H1 (cell line): ENCODE measurements around the gene NLK. TPM values are rescaled to one million over a fixed set of nuclear protein-coding genes. Genes with fewer than 3 reads are reported as not detected.
A peak's percentile ranks its signal among the peaks of the same experiment; 100 is the strongest.
"Not testable (repeated sequence)": the region's sequence is repeated elsewhere in the genome, so short reads cannot be mapped to it uniquely, and the experiment has no call there.

Experiments
- CTCF ChIA-PET: fragments of 300-600 bp; sonication (Branson Sonifier 250); formaldehyde crosslinking; loops from one replicate; lab custom pipeline; 2021; ENCODE audit not compliant: partially characterized antibody; lab: Charles Lee
- POLR2A ChIA-PET: fragments of 300-600 bp; sonication (Branson Sonifier 250); formaldehyde crosslinking; loops from one replicate; lab custom pipeline; 2021; ENCODE audit warnings: inconsistent platforms; ENCODE audit not compliant: partially characterized antibody; lab: Charles Lee
- DNase-seq, 2 experiments: peaks; one replicate each; pipeline versions ENCODE4 v3.0.0 to v3.0.0-alpha.2; 2010 to 2022; ENCODE audit warnings: low spot score in 2 of 2, low read depth in 1 of 2, mixed read lengths in 1 of 2
- FAIRE-seq: peaks from 2 replicates; lab custom pipeline; 2011; peaks lifted over from hg19 to GRCh38; lab: Jason Lieb, UNC
- H2AFZ ChIP-seq: 2 replicates; pipeline ENCODE4 v1.8.1; 2012; ENCODE audit warnings: low read length, inconsistent platforms
- H2AK5ac ChIP-seq: 2 replicates; pipeline ENCODE4 v1.6.1; 2013; ENCODE audit warnings: low read depth, low read length
- H2BK120ac ChIP-seq: replicated peaks from 2 replicates; pipeline ENCODE3; 2013; ENCODE audit warnings: low read depth, low read length, inconsistent platforms
- H2BK12ac ChIP-seq: 2 replicates; pipeline ENCODE4 v1.6.1; 2013; ENCODE audit warnings: low read depth, low read length
- H2BK15ac ChIP-seq: 2 replicates; pipeline ENCODE4 v1.6.1; 2013; ENCODE audit warnings: low read length
- H2BK20ac ChIP-seq: 2 replicates; pipeline ENCODE4 v1.6.1; 2013; ENCODE audit warnings: low read length
- H2BK5ac ChIP-seq: 2 replicates; pipeline ENCODE4 v1.6.1; 2013; ENCODE audit warnings: low read depth, low read length
- H3K14ac ChIP-seq: 2 replicates; pipeline ENCODE4 v1.6.1; 2013; ENCODE audit warnings: inconsistent platforms; ENCODE audit not compliant: insufficient read length
- H3K18ac ChIP-seq: 2 replicates; pipeline ENCODE4 v1.6.1; 2013; ENCODE audit warnings: low read length; ENCODE audit errors: extremely low read depth
- H3K23ac ChIP-seq: 2 replicates; pipeline ENCODE4 v1.6.1; 2013; ENCODE audit warnings: inconsistent platforms; ENCODE audit not compliant: insufficient read length
- H3K23me2 ChIP-seq: 2 replicates; pipeline ENCODE4 v1.6.1; 2013; ENCODE audit warnings: low read depth, low read length
- H3K27ac ChIP-seq: 2 replicates; pipeline ENCODE4 v1.6.1; 2011; ENCODE audit warnings: low read depth, low read length, inconsistent platforms
- H3K27me3 ChIP-seq, 4 experiments: replicated peaks in 1 of 4; 1 replicate in 1 of 4; 2 replicates in 3 of 4; pipeline versions ENCODE4 v1.6.1 to v1.8.1; 2011 to 2013; ENCODE audit warnings: low read length in 3 of 4, mild to moderate bottlenecking in 3 of 4, inconsistent platforms in 2 of 4, mixed read lengths in 2 of 4, moderate library complexity in 1 of 4; ENCODE audit not compliant: control insufficient read depth in 3 of 4, insufficient read depth in 3 of 4; ENCODE audit errors: extremely low read depth in 1 of 4
- H3K36me3 ChIP-seq, 4 experiments: 2 replicates each; pipeline versions ENCODE4 v1.6.1 to v1.8.1; 2011 to 2013; ENCODE audit warnings: mild to moderate bottlenecking in 4 of 4, low read length in 3 of 4, moderate library complexity in 2 of 4, control low read depth in 1 of 4, inconsistent platforms in 1 of 4; ENCODE audit not compliant: insufficient read depth in 4 of 4, control insufficient read depth in 2 of 4
- H3K4ac ChIP-seq: replicated peaks from 2 replicates; pipeline ENCODE3; 2013; ENCODE audit warnings: low read length, low read depth, mixed read lengths, inconsistent platforms; ENCODE audit not compliant: insufficient read length
- H3K4me1 ChIP-seq, 4 experiments: replicated peaks in 1 of 4; 1 replicate in 1 of 4; 2 replicates in 3 of 4; pipeline versions ENCODE4 v1.6.1 to v1.8.1; 2011 to 2013; ENCODE audit warnings: low read length in 3 of 4, inconsistent platforms in 2 of 4, mixed read lengths in 1 of 4; ENCODE audit not compliant: insufficient read depth in 4 of 4, control insufficient read depth in 3 of 4
- H3K4me2 ChIP-seq, 2 experiments: 2 replicates each; pipeline versions ENCODE4 v1.6.1 to v1.8.1; 2011 to 2013; ENCODE audit warnings: low read depth in 2 of 2, low read length in 2 of 2, control low read depth in 1 of 2, inconsistent platforms in 1 of 2, mild to moderate bottlenecking in 1 of 2; ENCODE audit not compliant: insufficient read depth in 1 of 2
- H3K4me3 ChIP-seq, 4 experiments: fragments of 200-600, 300-600 bp in 1 of 4; sonication (generic), shearing (Covaris generic), sonication (Bioruptor Twin) in 1 of 4; 2 replicates each; pipeline versions ENCODE4 v1.5.1 to v1.8.1; 2011 to 2016; ENCODE audit warnings: low read length in 4 of 4, low read depth in 3 of 4, control low read depth in 2 of 4, inconsistent platforms in 2 of 4, mild to moderate bottlenecking in 2 of 4, mixed read lengths in 1 of 4, moderate library complexity in 1 of 4; ENCODE audit not compliant: insufficient read depth in 2 of 4; ENCODE audit errors: extremely low read depth in 1 of 4
- H3K56ac ChIP-seq: replicated peaks from 2 replicates; pipeline ENCODE3; 2013; ENCODE audit warnings: low read depth, mild to moderate bottlenecking, mixed read lengths, low read length, inconsistent platforms; ENCODE audit not compliant: insufficient read length
- H3K79me1 ChIP-seq: 2 replicates; pipeline ENCODE4 v1.6.1; 2013; ENCODE audit warnings: low read depth, low read length, control low read depth
- H3K79me2 ChIP-seq, 2 experiments: 2 replicates each; pipeline versions ENCODE4 v1.6.1 to v1.8.1; 2012 to 2013; ENCODE audit warnings: low read length in 2 of 2, mild to moderate bottlenecking in 2 of 2, inconsistent platforms in 1 of 2; ENCODE audit not compliant: insufficient read depth in 2 of 2, control insufficient read depth in 1 of 2
- H3K9ac ChIP-seq, 4 experiments: replicated peaks in 1 of 4; 1 replicate in 1 of 4; 2 replicates in 3 of 4; pipeline versions ENCODE4 v1.6.1 to v1.8.1; 2011 to 2013; ENCODE audit warnings: low read depth in 3 of 4, low read length in 3 of 4, control low read depth in 2 of 4, mild to moderate bottlenecking in 2 of 4, moderate library complexity in 2 of 4, inconsistent platforms in 1 of 4; ENCODE audit errors: extremely low read depth in 1 of 4
- H3K9me3 ChIP-seq, 2 experiments: 2 replicates each; pipeline versions ENCODE4 v1.6.1 to v1.8.1; 2012 to 2013; ENCODE audit warnings: mild to moderate bottlenecking in 2 of 2, moderate library complexity in 2 of 2, control low read depth in 1 of 2, inconsistent platforms in 1 of 2, low read depth in 1 of 2, low read length in 1 of 2, mixed read lengths in 1 of 2; ENCODE audit not compliant: insufficient read depth in 2 of 2
- H4K20me1 ChIP-seq, 2 experiments: replicated peaks in 1 of 2; 2 replicates each; pipeline versions ENCODE3 to v1.8.1; 2011 to 2013; ENCODE audit warnings: inconsistent platforms in 2 of 2, low read length in 2 of 2, mild to moderate bottlenecking in 1 of 2; ENCODE audit not compliant: insufficient read depth in 2 of 2, control insufficient read depth in 1 of 2
- H4K5ac ChIP-seq: 2 replicates; pipeline ENCODE4 v1.6.1; 2013; ENCODE audit warnings: low read length, low read depth, mixed read lengths, inconsistent platforms; ENCODE audit not compliant: insufficient read length
- H4K8ac ChIP-seq: 2 replicates; pipeline ENCODE4 v1.8.0; 2013; ENCODE audit warnings: mild to moderate bottlenecking, moderate library complexity, low read length, inconsistent platforms; ENCODE audit not compliant: insufficient read depth; ENCODE audit errors: extremely low read depth
- H4K91ac ChIP-seq: replicated peaks from 2 replicates; pipeline ENCODE3; 2013; ENCODE audit warnings: low read length, mixed read lengths, inconsistent platforms; ENCODE audit not compliant: insufficient read length
- WGBS, 2 experiments: shearing (Covaris generic) in 1 of 2; methylation state at CpG; one replicate each; pipeline versions ENCODE4 v1.1.6 to v1.1.7; 2013 to 2015; ENCODE audit warnings: low lambda C conversion rate in 2 of 2, mixed read lengths in 2 of 2, inconsistent platforms in 1 of 2, low coverage in 1 of 2, missing lambda C conversion rate in 1 of 2; ENCODE audit not compliant: insufficient replicate concordance in 2 of 2, insufficient coverage in 1 of 2, insufficient read length in 1 of 2; ENCODE audit errors: extremely low coverage in 1 of 2, missing lambda C conversion rate in 1 of 2; 5-methylcytosine and 5-hydroxymethylcytosine counted together
- polyA plus RNA-seq, 7 experiments: library from polyadenylated mRNA; depleted of rRNA in 3 of 7; stranded (reverse) in 5 of 7; unstranded in 2 of 7; fragments of >200 nt in 5 of 7; fragments of 200-250 nt in 2 of 7; gene quantifications; 1 replicate in 5 of 7; 2 replicates in 1 of 7; 4 replicates in 1 of 7; pipeline versions ENCODE4 v1.2.1 to v1.2.3, GENCODE V29; 2011 to 2013; ENCODE audit warnings: missing spikeins in 2 of 7, mixed read lengths in 2 of 7
- total RNA-seq: library from RNA; stranded (reverse); fragmentation: NEBNext Ultra II Directional; extraction: Animal tissue kit (Norgen Biotek cat#: 25700); gene quantifications from 2 replicates; pipeline ENCODE4 v1.2.1, GENCODE V29; 2021

NLK gene
- total and polyA plus RNA-seq, 2 of the 8 experiments (the other 6 are each of a cell fraction or from before 2014, with no cell fraction given): 30.8 to 49.9 TPM

DNA sequence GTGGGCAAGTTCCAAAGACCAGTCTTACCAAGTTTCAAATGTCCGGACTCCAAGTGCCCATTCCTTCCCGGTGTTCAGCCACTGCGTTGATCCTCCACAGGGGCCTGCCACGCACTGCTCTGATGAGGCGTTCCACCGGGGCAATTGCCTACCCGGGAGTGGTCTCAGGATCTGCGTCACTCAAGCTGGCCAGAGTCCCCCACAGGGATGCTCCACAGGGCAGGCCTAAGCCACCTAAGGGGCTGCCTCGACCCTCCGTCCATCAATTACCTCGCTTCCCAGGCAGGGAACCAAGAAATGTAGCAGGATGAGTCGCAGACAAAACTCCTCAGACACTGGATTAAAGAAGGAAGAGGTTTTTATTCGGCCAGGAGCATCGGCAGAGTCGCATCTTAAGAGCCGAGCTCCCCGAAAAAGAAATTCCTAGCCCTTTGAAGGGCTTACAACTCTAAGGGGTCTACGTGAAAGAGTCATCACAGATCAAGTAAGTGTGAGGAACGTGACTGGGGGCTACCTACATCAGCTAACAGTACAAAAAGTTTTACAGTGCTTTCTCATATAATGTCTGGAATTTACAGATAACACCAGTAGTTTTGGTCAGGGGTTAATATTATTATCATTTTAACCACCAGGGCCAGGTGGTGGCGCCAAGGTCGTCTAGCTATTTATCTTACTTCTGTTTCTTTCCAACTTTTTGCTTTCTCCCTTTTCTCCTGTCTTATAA is 196.2 kb downstream of the NLK start:
- H3K9ac ChIP-seq, H3K23me2 ChIP-seq, POLR2A ChIA-PET, H3K79me1 ChIP-seq, H3K23ac ChIP-seq, H3K4me2 ChIP-seq, DNase-seq, H2BK15ac ChIP-seq, H4K91ac ChIP-seq, H3K27me3 ChIP-seq, H4K8ac ChIP-seq, H2BK5ac ChIP-seq, H3K79me2 ChIP-seq, H3K56ac ChIP-seq, H2BK12ac ChIP-seq, H2BK120ac ChIP-seq, H2AK5ac ChIP-seq, H4K5ac ChIP-seq, H3K36me3 ChIP-seq, FAIRE-seq, H4K20me1 ChIP-seq, H2BK20ac ChIP-seq, H3K4ac ChIP-seq, H3K14ac ChIP-seq, H3K27ac ChIP-seq, H3K18ac ChIP-seq, H3K4me1 ChIP-seq, H3K4me3 ChIP-seq, H3K9me3 ChIP-seq: not testable (repeated sequence)
- peak overlapping the region; percentile 62; the same call in 1 of the 2 replicates for H2AFZ ChIP-seq
- WGBS, 2 experiments: 80% methylated on average over 16 of the region's 21 CpGs; no CpG with 5 or more reads in 1 of the 2 experiments
- CTCF ChIA-PET: interaction anchor here (15.7 to 17.5 kb wide), 2 partner anchors 5 to 8 kb away, joined by 266 read pairs; no protein-coding TSS in a partner anchor
